ENCODE results near the gene SFT2D3.

Gene SFT2D3

DNA sequence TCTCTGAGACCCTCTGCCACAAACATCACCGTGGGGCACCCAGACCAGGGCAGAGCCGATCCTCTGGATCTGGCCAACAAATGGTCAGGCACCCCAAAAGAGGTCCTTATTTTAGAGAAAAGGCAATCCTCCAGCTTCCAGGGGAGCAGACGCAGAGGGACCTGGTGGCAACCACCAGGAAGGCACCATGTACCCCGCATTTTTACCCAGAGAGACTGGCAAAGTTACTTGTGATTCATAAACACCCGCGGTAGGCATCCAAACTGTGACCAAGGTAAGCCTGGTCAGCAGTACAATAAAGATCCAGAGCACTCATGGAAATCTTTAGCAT is 36.4 kb upstream of the SFT2D3 start:
- no peak for DNase-seq

DNA sequence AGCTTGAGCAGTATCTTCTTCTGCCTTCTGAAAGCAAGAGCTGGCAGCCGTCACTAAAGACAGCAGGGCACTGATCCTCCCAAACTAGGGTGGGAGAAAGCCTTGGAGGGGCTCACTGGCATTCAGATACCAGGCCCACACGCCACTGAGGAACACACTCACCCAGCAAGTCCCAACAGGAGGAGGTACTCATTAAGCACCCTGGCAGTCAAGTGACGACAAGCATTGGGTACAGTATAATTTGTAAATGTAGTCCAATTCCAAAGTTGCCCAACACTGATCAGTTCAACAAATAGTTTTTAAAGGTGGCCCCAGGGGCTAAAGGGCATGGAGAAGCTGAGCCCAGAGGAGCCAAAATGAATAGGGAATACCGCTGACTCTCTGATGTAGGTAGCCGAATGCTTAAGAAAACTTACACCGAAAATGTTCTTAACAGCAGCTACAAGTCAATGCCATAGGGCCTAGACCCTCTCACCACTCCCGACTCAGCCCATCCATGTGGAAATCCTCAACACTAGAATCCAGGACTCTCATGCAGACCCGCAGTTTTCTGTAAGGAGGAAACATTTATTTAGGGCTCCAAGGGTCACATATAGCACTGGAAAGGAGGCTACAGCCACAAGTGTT is 35.9 kb upstream of the SFT2D3 start:
- no peak for DNase-seq

DNA sequence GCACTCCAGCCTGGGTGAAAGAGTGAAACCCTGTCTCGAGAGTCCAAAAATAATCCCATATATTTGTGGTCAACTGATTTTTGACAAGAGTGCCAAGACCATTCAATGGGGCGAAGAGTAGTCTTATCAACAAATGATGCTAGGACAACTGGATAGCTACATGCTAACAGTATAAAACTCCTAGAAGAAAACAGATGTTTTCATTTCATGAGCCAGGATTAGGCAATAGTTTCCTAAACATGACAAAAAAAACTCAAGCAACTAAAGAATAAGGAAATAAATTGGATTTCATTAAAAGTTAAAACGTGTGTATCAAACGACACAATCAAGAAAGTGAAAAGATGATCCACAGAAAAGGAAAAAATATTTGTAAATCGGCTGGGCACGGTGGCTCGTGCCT is 32.2 kb upstream of the SFT2D3 start:
- no peak for DNase-seq

DNA sequence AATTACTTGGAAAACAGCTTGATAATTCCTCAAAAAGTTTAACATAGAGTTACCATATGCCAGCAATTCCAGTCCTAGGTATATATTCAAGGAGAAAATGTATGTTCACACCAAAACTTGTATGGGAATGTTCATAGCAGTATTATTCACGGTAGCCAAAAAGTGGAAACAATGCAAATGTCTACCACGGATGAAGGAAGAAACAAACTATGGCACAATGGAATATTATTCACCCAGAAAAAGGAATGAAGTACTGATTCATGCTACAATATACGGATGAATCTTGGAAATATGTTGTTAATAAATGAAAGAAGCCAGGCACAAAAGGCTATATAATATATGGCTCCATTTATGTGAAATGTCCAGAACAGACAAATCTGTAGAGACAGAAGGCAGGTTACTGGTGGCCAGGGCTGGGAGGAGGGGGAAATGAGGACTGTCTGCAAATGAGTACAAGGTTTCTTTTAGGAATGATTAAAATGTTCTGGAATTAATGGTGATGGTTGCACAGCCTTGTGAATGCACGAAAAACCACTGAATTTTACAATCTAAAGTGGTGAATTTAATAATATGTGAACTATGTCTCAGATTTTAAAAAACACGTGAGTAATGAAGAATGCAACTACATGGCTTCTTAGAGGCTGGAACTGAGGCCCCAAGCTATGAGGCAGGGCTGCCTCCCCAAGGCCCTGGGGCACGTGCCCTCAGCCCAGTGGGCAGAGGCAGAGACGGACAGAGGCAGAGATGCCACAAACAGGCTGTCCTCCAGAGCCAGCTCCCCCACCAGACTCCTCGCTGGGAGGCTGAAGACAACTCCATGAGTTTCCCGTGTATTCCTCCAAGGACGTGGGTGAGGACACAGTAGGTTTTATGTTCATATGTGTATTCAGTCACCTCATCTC is 31.0 kb upstream of the SFT2D3 start:
- no peak for DNase-seq

DNA sequence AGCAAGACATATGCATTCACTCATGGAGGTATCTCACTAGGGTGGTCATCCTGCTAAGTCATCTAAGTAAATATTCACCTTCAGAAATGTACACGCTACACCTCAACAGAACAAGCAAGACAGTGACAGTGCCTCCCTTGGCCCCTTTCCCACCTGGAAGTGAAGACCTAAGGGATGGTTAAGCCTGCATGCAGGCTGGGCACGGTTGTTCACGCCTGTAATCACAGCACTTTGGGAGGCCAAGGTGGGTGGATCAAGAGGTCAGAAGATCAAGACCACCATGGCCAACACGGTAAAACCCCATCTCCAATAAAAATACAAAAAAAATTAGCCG is 30.4 kb upstream of the SFT2D3 start:
- DNase-seq: no peak

DNA sequence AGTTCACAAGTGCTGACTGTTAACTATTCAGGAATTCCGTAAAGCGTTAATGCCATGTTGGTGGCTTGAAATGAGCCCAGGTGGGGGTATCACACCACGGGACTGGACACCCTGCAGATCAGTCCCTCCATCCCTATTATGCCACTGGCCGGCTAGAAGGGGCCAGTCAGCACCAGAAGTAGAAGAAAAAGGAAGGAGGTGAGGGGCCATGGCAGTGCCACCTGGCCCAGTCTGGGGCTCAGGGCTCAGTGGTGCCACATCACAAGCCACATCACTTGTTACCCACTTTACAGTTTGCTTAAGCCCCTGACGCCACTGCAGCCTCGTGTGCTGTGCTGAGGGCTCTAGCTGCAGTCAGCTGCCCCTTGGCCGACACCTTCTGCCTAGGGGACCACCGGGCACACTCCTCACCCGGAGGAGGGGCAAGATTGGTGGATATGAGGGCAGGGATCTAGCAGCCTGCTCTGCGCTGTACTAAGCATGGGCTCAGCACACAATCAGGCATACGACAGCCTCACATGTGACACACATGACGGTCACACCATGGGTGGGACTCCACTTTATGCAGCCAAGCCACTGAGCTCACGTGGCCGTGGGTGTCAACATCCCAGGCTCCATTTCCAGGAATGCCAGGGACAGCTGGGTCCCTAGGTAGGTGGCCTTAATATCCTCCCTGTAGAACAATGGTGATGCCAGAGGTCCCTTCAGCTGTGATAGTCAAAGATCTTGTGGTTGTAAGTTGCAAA is 29.6 kb upstream of the SFT2D3 start:
- DNase-seq: no peak

DNA sequence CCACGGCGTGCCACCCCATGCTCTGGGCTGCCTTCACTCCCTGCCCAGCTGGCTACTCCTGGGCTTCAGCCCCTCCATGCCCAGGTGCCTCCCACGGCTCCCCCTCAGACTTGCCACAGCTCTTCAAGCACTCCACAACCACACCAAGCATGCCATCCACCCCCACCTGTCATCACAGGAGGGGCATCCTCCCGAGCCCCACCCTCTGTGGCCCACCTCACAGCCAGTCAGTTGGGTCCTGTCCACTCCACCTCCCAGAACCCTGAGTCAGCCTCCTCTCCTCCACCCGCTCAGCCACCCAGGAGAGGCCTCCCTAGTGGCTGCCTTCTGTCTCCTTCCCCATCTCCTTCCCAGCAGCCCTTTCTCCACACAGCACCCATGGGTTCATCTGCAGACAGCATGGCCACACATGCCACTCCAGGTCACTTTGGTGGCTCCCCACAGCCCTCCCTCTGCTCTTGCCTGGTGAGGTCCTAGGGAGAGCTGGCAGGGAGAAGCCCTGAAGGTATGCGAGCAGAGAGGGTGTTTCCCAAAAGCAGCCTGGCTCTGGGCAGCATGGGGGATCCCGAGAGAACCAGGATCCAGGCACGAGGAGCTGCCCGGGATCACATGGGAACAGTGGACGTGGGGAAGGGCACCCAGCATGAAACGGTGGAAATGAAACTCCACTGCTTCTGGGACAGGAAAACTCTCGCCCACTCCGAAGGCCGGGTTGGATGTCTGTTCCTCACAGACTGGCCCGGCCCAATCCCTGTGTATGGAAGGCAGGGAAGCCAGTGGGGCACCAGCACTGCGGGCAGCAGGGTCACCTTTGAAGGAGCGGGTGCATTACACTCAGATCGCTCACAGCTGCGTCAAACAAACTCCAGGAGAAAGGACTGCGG is 28.7 kb upstream of the SFT2D3 start:
- DNase-seq: no peak

DNA sequence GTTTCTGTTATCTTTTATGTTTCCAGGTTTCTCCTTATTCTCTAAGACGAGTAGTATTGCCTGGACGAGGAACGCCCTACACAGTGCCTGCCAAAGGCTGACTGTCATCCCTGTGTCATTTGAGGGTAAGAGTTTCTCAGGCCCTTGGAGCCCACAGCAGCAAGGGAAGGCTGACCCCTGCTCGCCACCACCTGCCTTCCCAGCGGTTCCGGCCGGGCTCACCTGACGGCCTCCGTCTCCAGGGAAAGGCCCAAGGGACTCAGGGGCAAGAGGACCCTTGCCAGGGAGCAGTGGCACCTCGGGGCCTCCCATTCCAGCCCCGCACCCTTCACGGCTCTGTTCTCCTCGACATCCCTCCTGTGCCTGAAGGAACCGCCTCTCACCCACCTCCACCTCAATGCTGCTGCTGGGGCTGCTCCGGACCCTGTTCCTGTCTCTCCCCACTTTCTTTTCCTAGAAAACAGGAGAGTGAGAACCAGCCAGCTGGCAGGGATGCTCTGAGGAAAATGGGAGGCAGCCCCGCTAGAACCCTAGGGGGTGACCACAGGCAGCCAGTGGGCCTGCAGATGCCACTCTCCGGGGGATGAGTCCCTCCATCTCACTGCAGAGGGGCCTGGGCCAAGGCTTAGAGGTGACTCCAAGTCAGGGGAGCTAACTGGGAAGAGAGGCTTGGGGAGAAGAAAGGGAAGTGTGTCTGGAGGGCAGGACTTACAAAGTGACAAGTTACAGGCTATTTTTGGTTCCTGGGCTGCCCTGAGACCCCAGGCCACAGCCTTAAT is 27.8 kb upstream of the SFT2D3 start:
- DNase-seq: no peak

DNA sequence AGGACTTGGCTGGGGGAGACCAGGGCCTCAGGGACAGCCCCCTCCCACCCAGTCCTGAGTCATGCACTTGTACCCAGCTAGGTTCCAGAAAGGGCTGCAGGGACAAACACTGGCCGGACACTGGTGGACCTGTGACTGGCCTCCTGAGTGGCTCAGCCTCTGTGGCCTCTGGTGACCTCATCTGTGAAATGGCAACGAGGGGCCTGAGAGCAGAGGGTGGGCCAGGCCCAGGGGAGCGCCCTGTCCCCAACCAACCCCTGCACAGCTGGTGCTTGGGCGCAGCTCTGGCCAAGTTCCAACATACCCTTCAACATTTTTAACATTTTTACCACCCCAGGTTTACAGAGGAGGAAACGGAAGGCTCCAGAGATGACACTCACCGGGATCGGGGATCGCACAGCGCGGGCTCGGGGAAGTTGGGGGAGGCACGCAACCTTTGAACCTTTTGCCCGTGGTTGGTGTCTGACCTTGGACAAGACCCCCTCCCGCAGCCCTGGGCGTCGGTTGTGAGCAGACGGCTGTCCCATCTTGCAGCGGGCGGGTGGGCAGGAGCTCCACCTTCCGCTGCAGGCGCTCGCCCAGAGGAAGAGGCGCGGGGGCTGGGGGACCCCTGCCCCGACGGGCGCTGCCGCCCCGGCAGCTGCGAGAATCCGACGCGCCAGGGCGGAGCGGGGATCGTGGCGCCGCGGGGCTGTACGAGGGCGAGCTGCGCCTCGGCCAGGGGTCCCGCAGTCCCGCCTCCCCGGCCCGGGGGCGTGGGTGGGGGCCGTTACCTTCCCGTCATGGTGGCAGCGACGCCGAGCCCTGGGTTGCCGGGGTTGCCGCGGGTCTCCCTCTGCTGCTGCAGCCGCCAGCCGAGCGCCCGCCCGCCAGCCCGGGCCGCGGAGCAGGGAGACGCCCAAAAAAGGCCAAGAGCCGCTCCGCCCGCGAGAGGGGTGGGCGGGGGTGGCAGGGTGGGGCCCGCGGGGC is 26.8 kb upstream of the SFT2D3 start:
- DNase-seq: no peak

DNA sequence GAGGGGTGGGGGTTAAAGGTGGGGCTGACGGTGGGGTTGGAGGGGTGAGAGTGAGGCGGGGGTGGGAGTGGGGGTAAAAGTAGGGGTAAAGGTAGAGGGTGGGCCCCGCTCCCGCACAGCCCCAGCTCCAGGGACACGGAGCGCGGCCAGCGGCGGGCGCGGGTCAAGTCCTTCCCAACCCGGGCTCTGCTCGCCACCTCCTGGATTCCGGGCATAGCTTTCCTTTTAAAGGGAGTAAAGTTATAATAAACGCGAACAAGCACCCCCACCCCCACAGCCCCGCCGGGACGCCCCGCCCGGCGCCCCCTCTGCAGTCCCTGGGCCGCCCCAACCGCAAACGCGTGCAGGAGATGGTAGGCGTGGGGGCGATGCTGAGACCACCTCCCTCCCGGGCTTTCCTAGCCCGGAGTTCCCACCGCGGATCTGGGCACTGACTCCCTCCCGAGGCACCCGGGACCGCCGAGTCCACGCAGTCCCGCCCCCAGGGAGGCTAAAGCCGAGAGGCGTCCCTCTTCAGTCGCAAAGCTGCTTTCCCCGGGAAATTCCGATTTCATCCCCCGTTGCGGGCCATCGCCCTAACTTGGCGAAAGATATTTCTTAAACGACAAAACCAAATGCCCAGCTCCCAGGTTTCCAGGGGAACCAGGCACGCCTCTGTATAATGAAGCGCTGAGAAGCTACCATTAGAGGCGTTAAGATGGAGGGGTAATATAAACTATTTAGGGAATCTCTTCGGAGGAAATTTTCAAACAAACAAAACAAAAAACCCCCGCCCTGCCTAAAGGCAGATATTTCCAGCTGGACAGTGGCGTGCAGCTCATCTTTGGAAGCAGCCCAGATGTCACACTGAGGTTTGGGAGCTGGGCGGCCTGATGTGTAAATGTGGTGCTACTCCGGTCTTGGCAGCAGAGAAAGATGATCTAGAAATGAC is 25.7 kb upstream of the SFT2D3 start, which contains the start of gene LIMS2:
Gene LIMS2 (minus strand): TSS at position 200 of the 931 bp plus-strand sequence. CDS start 506 bp downstream, outside the sequence.
- no peak for DNase-seq

DNA sequence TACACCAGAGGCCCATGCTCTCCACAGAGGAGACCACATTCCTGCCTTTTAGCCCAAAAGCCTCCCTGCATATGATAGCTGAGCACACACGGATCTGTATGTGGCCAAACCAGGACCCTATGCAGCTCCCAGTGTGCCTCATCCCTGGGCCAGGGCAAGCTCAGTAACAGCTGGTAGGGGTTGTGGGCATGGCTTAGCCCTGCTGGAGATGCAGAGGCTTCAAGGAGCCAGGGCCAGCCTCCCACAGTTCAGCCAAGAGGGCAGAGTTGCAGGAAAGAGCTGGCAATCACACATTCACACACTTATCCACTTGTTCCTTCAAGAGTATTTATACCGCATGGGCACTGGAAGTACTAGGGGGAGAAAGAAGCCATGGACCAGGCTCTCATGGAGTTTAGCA is 24.4 kb upstream of the SFT2D3 start:
- no peak for DNase-seq

DNA sequence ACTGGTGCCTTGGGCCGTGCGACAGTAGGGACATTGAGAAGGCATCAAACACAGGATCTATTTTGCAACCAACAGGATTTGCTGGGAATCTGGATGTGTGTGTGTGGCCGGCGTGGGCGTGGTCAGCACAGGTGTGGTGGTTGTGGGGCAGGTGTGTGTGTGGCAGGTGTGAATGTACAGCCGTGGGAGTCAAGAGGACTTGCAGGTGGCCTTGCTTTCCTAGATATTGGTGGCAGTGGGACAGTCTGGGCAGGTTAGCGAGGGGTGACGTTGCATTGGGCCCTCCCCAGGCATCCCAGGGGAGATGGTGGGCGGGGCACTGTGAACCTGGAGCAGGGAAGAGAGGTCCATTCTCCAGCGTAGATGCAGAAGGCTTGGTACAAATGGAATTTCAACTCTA is 22.8 kb upstream of the SFT2D3 start:
- no peak for DNase-seq

DNA sequence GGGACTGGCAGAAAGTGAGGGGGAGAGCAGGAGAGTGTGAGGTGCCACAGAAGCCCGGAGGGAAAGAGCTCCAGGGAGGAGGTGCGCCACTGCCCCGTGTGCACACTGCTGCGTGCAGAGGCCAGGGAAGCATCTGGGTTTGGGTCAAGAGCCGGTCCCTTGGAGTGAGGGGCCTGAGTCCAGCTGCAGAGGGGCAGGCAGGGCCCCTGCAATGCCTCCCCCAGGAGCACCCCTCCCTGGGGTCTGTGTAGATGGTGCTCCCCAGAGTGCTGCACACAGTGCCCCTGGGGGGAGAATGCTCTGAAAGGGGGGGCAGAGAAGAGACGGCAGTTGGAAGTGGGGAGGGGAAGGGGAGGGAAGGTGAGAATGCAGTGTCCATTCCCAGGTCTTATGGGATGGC is 22.3 kb upstream of the SFT2D3 start:
- DNase-seq: no peak

DNA sequence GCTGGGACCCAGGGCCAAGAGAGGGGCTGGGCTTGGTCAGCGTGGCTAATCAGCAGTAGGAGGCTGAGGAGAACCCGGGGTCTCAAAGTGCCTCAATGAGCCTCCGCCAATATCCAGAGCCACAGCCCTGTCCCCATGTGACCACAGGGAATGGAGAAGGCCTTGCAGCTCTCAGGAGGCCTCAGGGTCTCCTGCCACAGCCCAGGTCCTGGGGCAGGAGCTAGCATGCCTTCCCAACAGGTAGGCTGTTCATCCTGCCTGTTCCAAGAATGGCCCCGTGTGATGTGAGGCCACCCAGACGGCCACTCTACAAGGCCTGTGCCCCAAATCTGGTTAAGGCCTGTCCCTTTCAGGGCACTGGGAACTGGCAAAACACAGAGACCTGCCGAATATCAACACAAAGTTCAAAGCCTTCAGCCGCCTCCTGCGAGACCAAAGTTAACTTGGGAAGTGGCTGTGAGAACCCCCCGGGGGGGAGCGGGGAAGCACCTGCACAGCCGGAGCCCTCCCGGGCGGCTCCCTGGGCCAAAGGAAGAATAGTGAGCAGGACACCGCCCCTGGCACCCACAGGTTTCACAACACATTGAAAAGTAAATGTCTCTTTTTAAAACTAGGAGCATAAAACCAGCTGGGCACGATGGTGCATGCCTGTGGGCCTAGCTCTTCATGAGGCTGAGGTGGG is 21.5 kb upstream of the SFT2D3 start:
- no peak for DNase-seq

DNA sequence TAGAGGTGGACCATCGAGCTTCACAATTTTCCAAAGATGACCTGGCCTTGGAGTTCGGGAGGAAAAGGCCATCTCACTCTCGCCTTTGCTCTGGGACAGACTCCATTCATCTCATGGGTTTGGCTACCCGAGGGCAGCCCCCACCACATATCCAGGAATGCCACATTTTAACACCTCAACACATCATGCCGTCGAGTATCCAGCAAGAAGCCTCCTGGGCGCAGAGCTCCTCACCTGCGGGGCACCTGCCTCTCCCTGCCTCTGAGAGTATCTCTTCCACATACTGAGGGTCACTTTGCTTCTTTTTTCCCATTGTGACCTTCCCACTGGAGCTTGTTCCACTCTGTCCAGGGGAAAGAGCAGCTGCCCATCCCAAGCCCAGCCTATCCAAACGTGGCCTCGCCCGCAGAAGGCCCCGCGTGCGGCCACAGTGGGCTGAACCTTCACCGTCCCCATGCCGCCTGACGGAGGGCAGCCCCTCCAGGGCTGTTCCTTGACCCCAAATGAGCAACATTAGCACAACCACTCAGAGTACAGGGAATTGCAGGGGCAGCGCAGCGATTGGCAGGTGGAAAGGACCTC is 20.5 kb upstream of the SFT2D3 start:
- DNase-seq: no peak

DNA sequence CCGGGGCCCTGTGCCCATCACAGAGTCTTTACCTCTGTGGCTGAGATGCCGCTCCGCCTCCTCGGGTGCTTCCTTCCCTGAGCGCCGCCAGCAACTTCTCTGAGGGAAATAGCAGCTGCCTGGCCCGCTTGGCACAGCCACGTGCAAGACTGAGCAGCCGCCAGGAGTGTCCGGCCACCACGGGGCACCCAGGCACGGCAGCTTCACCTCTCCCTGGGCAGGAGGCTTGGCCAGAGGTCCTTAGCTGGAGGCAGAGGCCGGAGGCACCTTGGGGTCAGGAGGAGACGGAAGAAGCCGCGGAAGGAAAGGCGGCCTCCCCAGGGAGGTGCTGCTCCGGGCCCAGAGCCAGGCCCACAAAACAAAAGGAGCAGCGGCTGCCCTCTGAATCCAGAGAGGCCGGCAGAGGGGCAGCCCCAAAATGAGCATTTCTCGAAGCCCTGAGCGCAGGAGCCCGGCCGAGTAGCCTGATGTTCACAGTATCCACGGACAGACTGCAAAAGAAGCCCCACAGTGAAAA is 20.0 kb upstream of the SFT2D3 start:
- no peak for DNase-seq

DNA sequence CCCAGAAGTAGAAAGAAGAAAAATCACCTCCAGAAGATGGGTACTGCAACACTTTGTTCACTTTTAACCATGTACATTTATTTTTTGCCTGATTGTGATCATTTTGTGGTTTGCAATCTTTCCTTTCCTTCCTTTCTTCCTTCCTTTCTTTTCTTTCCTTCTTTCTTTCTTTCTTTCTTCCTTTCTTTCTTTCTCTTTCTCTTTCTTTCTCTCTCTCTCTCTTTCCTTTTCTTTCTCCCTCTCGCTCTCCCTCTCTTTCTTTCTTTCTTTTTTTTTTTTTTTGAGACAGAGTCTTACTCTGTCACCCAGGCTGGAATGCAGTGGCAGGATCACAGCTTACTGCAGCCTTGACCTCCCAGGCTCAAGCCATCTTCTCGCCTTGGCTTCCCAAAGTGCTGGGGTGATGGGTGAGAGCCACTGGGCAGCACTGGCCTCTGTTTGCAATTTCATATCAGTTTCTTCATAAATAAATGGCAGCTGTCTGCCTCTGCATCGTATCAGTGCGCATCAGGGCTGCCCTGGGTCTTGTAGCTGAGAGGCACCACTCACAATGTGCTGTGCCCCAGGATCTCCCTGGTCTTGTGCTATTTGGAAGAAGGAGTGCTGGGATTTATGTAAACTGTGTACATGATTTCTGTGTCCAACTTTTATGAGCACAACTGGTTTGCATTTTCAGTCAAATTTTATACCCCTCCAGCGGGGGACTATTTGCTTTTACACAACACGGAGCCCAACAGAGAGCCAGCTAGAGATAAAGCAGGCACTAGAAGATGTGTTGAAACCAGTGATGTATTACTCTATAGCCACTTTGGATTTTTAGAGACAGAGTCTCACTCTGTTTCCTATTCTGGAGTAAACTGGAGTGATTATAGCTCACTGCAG is 19.1 kb upstream of the SFT2D3 start:
- DNase-seq: no peak
